OCI-LY3 (cell line): ENCODE results near the gene SEC11A.

Experiments used
- H2AFZ ChIP-seq: fragments of 200-600, 300-600 bp; shearing (Covaris generic); 2 replicates; pipeline ENCODE4 v1.6.0; 2014; ENCODE audit warnings: antibody characterized with exemption, low read depth, low read length
- H3K27ac ChIP-seq: fragments of 200-600, 300-600 bp; sonication (generic); 2 replicates; pipeline ENCODE4 v1.5.1; 2014; ENCODE audit warnings: mild to moderate bottlenecking, low read length, moderate library complexity, mixed read lengths
- H3K27me3 ChIP-seq: fragments of 200-600, 300-600 bp; sonication (generic); 2 replicates; pipeline ENCODE4 v1.6.1; 2014; ENCODE audit warnings: low read depth, low read length, mixed read lengths
- H3K36me3 ChIP-seq: fragments of 200-600, 300-600 bp; sonication (generic); replicated peaks from 2 replicates; pipeline ENCODE3; 2014; ENCODE audit warnings: low read depth, low read length, mixed read lengths
- H3K4me1 ChIP-seq: fragments of 300-600, 200-600 bp; sonication (generic); 2 replicates; pipeline ENCODE4 v1.6.1; 2014; ENCODE audit warnings: low read length, mixed read lengths
- H3K4me2 ChIP-seq: fragments of 200-600, 300-600 bp; sonication (generic); 2 replicates; pipeline ENCODE4 v1.6.1; 2014; ENCODE audit warnings: low read length, mixed read lengths
- H3K4me3 ChIP-seq: fragments of 300-600, 200-600 bp; sonication (generic); 2 replicates; pipeline ENCODE4 v1.5.1; 2014; ENCODE audit warnings: antibody characterized with exemption, mild to moderate bottlenecking, low read length, moderate library complexity
- H3K79me2 ChIP-seq: fragments of 300-600, 200-600 bp; shearing (Covaris generic); 2 replicates; pipeline ENCODE4 v1.6.1; 2014; ENCODE audit warnings: mild to moderate bottlenecking, low read length, mixed read lengths
- H3K9ac ChIP-seq: fragments of 300-600, 200-600 bp; shearing (Covaris generic); 2 replicates; pipeline ENCODE4 v1.6.0; 2014; ENCODE audit warnings: mild to moderate bottlenecking, low read length, moderate library complexity
- H3K9me3 ChIP-seq: fragments of 200-600, 300-600 bp; shearing (Covaris generic); 2 replicates; pipeline ENCODE4 v1.6.1; 2014; ENCODE audit warnings: low read length, mixed read lengths; ENCODE audit not compliant: insufficient read depth
- H4K20me1 ChIP-seq: fragments of 200-600, 300-600 bp; sonication (generic); 2 replicates; pipeline ENCODE4 v1.6.1; 2016; ENCODE audit warnings: low read length, mixed read lengths; ENCODE audit not compliant: insufficient read depth
- EZH2phosphoT487 ChIP-seq: fragments of 200-600 bp; shearing (Covaris generic); IDR thresholded peaks from 2 replicates; pipeline ENCODE4 v1.6.1; 2018; ENCODE audit warnings: antibody characterized with exemption, mixed run types, low read depth
- TF ChIP-seq, protein P1 (sequence below): fragments of 200-600, 300-600 bp; sonication (generic); IDR thresholded peaks from 2 replicates; pipeline ENCODE4 v1.5.1; 2014; ENCODE audit warnings: antibody characterized with exemption, low read length, low read depth

Gene SEC11A

DNA sequence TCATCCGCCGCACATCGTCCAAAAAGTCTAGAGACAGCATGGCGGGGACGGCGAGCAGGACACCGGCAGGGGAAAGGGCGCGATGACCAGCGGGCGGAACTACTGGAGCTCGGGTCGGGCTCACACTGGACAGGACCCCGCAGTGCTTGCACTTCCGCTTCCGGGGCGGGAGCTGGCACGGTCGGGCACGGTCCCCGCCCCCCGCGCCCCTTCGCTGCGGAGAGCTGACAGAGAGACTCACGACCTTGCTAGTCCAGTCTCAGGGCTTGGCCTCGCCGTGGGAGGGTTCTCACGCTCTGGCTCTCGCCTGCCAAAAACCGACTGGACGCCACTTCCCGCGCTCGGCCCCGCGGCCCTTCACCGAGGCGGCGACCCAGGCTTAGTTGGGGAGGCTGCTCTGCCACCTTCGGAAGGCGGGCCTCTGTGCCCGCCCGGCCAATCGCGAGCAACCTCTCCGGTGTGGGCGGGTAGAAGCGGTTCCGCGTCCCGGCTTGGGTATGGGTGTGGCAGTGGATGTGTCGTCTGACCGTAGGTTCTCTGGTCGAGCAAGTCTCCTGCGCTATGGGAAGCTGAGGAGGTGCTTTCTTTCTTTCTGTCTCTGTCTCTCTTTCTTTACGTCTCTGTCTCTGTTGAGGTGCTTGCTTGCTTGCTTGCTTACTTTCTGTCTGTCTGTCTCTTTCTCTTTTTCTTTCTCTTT, at the start of gene SEC11A:
Gene SEC11A, minus strand, starts transcription at position 104 of the 697 bp plus-strand sequence. Its CDS starts 64 bp downstream, at position 40.
- H3K4me3 ChIP-seq = peak within 1 kb of the TSS; percentile 87
- H3K9ac ChIP-seq = peak within 1 kb of the TSS; percentile 87
- H3K4me2 ChIP-seq = peak within 1 kb of the TSS; percentile 81
- H2AFZ ChIP-seq = peak within 1 kb of the TSS; percentile 87
- peaks cover 41% of the 10 kb centered on the region for H3K79me2 ChIP-seq
- H3K36me3 ChIP-seq = peaks cover 6% of the 10 kb centered on the region
- peak within 1 kb of the TSS; percentile 57 for H3K27ac ChIP-seq
- peaks cover 10% of the 10 kb centered on the region; the same call in 1 of the 2 replicates for H4K20me1 ChIP-seq
- no peak for TF ChIP-seq EZH2phosphoT487
- TF ChIP-seq, protein P1, sequence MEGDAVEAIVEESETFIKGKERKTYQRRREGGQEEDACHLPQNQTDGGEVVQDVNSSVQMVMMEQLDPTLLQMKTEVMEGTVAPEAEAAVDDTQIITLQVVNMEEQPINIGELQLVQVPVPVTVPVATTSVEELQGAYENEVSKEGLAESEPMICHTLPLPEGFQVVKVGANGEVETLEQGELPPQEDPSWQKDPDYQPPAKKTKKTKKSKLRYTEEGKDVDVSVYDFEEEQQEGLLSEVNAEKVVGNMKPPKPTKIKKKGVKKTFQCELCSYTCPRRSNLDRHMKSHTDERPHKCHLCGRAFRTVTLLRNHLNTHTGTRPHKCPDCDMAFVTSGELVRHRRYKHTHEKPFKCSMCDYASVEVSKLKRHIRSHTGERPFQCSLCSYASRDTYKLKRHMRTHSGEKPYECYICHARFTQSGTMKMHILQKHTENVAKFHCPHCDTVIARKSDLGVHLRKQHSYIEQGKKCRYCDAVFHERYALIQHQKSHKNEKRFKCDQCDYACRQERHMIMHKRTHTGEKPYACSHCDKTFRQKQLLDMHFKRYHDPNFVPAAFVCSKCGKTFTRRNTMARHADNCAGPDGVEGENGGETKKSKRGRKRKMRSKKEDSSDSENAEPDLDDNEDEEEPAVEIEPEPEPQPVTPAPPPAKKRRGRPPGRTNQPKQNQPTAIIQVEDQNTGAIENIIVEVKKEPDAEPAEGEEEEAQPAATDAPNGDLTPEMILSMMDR = no peak
- peaks cover 14% of the 10 kb centered on the region for H3K4me1 ChIP-seq
- no peaks in the 10 kb centered on the region for H3K27me3 ChIP-seq
- no peaks in the 10 kb centered on the region for H3K9me3 ChIP-seq

DNA sequence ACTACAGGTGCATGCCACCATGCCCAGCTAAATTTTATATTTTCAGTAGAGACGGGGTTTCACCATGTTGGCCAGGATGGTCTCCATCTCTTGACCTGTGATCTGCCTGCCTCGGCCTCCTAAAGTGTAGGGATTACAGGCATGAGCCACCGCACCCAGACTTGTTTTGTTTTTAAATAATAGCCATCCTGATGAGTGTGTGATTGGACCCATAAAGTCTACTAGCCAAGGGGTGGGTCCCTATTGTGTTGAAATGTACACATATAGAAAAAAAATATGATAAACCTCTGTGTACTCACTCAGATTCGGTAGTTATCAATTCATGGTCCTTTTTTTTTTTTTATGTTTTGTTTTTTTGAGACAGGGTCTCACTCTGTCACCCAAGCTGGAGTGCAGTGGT, 49.7 kb upstream of the SEC11A start:
- H3K4me3 ChIP-seq = no peak overlapping the region
- H3K9me3 ChIP-seq = no peaks in the 10 kb centered on the region
- H2AFZ ChIP-seq = no peak overlapping the region
- H3K36me3 ChIP-seq = peaks cover 38% of the 10 kb centered on the region
- peaks cover 83% of the 10 kb centered on the region for H3K79me2 ChIP-seq
- H3K27ac ChIP-seq = no peak overlapping the region
- no peaks in the 10 kb centered on the region for H3K27me3 ChIP-seq
- H3K4me2 ChIP-seq = no peak overlapping the region
- peaks cover 66% of the 10 kb centered on the region for H4K20me1 ChIP-seq
- H3K4me1 ChIP-seq = peaks cover 13% of the 10 kb centered on the region
- H3K9ac ChIP-seq = no peak overlapping the region
- no peak for TF ChIP-seq EZH2phosphoT487
- TF ChIP-seq, protein P1 = no peak

DNA sequence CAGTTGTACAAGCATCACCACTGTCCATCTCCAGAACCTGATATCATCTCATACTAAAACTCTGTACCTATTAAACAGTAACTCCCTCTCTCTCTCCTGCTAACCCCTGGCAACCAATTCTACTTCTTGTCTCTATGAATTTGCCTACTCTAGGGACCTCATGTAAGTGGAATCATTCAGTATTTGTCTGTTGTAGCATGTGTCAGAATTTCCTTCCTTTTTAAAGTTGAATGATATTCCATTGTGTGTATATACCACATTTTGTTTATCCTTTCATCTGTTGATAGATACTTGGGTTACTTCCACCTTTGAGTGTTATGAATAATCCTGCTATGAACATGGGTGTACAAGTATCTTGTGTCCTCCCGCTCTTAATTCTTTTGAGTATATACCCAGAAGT, 49.0 kb upstream of the SEC11A start:
- Histone ChIP-seq H3K36me3 (peaks cover 32% of the 10 kb centered on the region), H3K79me2 (peaks cover 83% of the 10 kb centered on the region), H3K4me2 (no peak overlapping the region), H3K9me3 (no peaks in the 10 kb centered on the region), H3K9ac (no peak overlapping the region), H4K20me1 (peaks cover 67% of the 10 kb centered on the region), H2AFZ (no peak overlapping the region), H3K4me3 (no peak overlapping the region), H3K27ac (no peak overlapping the region), H3K27me3 (no peaks in the 10 kb centered on the region), H3K4me1 (peaks cover 19% of the 10 kb centered on the region)
- no peak for TF ChIP-seq EZH2phosphoT487
- TF ChIP-seq, protein P1 = no peak

DNA sequence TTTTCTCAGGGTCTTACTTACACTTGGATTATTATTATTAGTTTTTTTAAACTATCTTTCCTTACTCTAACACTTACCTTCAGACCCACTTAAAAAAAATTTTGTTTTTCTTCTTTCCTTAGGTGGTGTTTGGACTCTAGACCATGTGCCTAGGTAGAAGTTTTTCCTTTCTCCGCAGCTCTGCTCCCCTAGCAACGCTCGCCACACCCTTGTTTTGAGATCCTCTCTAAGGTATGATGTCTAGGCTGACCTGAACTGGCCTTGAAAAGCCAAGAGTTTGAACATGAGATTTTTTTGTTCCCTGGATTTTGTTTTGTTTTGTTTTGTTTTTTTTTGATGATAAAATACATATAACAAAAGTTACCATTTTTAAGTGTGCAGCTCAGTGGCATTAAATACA, 48.6 kb upstream of the SEC11A start:
- H4K20me1 ChIP-seq = peaks cover 68% of the 10 kb centered on the region
- H3K27ac ChIP-seq = no peak overlapping the region
- H3K27me3 ChIP-seq = no peaks in the 10 kb centered on the region
- peaks cover 19% of the 10 kb centered on the region for H3K4me1 ChIP-seq
- H2AFZ ChIP-seq = no peak overlapping the region
- no peak overlapping the region for H3K4me3 ChIP-seq
- peaks cover 30% of the 10 kb centered on the region for H3K36me3 ChIP-seq
- no peak overlapping the region for H3K4me2 ChIP-seq
- TF ChIP-seq, protein P1 = no peak
- no peak for TF ChIP-seq EZH2phosphoT487
- peaks cover 83% of the 10 kb centered on the region for H3K79me2 ChIP-seq
- H3K9me3 ChIP-seq = no peaks in the 10 kb centered on the region
- no peak overlapping the region for H3K9ac ChIP-seq
